ENCODE results near the gene GIMAP5. TPM values are rescaled to one million over a fixed set of nuclear protein-coding genes. Genes with fewer than 3 reads are reported as not detected.

Gene GIMAP5
- total and polyA plus RNA-seq, 10 of the 15 experiments (the other 5 are each of a cell fraction or from before 2014, with no cell fraction given), result 3.7 to 9.1 (median 6.7) TPM

DNA sequence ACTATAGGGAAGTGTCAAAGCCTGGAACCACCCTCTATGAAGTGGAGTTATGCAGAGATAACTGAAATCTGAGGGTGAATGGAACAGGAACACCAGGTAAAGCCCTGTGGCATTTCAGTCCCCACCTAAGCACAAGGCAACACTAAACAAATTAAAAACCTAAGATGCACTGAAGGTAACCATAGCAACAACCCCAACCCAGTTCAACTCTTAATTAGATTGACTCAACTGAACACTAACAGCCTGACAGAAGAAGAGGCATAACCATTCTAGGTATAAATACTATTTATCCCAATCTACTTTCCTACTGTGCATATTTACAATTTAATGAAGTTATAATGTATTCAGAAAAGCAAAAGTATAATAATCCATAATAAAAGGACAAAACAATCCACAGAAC lies 9.2 kb upstream of the GIMAP5 start:
- Histone ChIP-seq H3K79me2 (ENCODE audit: control insufficient read depth, insufficient read depth, low read length) (no peaks in the 10 kb centered on the region), H3K4me1 (ENCODE audit: control insufficient read depth, insufficient read depth, low read length) (peaks cover 4% of the 10 kb centered on the region), H3K27me3 (replicated peaks in 1 of 2; ENCODE audit: control insufficient read depth in 2 of 2, insufficient read depth in 2 of 2, low read length in 1 of 2) (no peaks in the 10 kb centered on the region), H3K27ac (ENCODE audit: control insufficient read depth, insufficient read depth) (no peak overlapping the region), H2AFZ (ENCODE audit: control insufficient read depth, low read depth, low read length) (no peak overlapping the region), H3K9me3 (replicated peaks; ENCODE audit: control insufficient read depth, insufficient read depth, low read length) (peaks cover 2% of the 10 kb centered on the region; the same call in 2 of the 3 replicates), H3K9ac (ENCODE audit: control insufficient read depth, insufficient read depth, low read length) (no peak overlapping the region), H4K20me1 (ENCODE audit: control insufficient read depth, insufficient read depth) (no peaks in the 10 kb centered on the region), H3K36me3 (ENCODE audit: control insufficient read depth in 2 of 2, insufficient read depth in 2 of 2, low read length in 1 of 2) (no peaks in the 10 kb centered on the region), H3K4me3 (no peak overlapping the region), H3K4me2 (ENCODE audit: control insufficient read depth, insufficient read depth) (no peak overlapping the region)
- intact Hi-C loops (cut with micrococcal nuclease; ENCODE audit: unreplicated experiment) (no loop called here), in situ Hi-C loops (cut with MboI) (no loop called here)
- no TSS peak for BruUV-seq (replicated peaks)
- CTCF ChIA-PET, result no interaction called here
- DNase-seq (ENCODE audit: low read depth, low spot score) (no peak), FAIRE-seq (no peak), ATAC-seq (no peak)
- TF ChIP-seq SMC3 (IDR thresholded peaks at IDR 0.05; ENCODE audit: borderline replicate concordance, low read length), result no peak
- TF ChIP-seq, protein P1, sequence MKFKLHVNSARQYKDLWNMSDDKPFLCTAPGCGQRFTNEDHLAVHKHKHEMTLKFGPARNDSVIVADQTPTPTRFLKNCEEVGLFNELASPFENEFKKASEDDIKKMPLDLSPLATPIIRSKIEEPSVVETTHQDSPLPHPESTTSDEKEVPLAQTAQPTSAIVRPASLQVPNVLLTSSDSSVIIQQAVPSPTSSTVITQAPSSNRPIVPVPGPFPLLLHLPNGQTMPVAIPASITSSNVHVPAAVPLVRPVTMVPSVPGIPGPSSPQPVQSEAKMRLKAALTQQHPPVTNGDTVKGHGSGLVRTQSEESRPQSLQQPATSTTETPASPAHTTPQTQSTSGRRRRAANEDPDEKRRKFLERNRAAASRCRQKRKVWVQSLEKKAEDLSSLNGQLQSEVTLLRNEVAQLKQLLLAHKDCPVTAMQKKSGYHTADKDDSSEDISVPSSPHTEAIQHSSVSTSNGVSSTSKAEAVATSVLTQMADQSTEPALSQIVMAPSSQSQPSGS (IDR thresholded peaks at IDR 0.05; ENCODE audit: low read length), result no peak
- TF ChIP-seq, protein P2, sequence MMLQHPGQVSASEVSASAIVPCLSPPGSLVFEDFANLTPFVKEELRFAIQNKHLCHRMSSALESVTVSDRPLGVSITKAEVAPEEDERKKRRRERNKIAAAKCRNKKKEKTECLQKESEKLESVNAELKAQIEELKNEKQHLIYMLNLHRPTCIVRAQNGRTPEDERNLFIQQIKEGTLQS (IDR thresholded peaks at IDR 0.05; ENCODE audit: borderline replicate concordance, extremely low read depth, low read depth, low read length), result no peak
- TF ChIP-seq HDAC6 (IDR thresholded peaks at IDR 0.05; ENCODE audit: unreplicated experiment), result no peak
- no peak for TF ChIP-seq MEF2B (IDR thresholded peaks at IDR 0.05; ENCODE audit: partially characterized antibody, poor library complexity, severe bottlenecking)
- no peak for TF ChIP-seq ZSCAN29 (IDR thresholded peaks at IDR 0.05)
- TF ChIP-seq JUND (IDR thresholded peaks at IDR 0.05; ENCODE audit: low read depth, low read length), result no peak
- TF ChIP-seq NFXL1 (IDR thresholded peaks at IDR 0.05; ENCODE audit: borderline replicate concordance), result no peak
- TF ChIP-seq, protein P3, sequence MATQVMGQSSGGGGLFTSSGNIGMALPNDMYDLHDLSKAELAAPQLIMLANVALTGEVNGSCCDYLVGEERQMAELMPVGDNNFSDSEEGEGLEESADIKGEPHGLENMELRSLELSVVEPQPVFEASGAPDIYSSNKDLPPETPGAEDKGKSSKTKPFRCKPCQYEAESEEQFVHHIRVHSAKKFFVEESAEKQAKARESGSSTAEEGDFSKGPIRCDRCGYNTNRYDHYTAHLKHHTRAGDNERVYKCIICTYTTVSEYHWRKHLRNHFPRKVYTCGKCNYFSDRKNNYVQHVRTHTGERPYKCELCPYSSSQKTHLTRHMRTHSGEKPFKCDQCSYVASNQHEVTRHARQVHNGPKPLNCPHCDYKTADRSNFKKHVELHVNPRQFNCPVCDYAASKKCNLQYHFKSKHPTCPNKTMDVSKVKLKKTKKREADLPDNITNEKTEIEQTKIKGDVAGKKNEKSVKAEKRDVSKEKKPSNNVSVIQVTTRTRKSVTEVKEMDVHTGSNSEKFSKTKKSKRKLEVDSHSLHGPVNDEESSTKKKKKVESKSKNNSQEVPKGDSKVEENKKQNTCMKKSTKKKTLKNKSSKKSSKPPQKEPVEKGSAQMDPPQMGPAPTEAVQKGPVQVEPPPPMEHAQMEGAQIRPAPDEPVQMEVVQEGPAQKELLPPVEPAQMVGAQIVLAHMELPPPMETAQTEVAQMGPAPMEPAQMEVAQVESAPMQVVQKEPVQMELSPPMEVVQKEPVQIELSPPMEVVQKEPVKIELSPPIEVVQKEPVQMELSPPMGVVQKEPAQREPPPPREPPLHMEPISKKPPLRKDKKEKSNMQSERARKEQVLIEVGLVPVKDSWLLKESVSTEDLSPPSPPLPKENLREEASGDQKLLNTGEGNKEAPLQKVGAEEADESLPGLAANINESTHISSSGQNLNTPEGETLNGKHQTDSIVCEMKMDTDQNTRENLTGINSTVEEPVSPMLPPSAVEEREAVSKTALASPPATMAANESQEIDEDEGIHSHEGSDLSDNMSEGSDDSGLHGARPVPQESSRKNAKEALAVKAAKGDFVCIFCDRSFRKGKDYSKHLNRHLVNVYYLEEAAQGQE (IDR thresholded peaks at IDR 0.05; ENCODE audit: low read depth, low read length), result no peak
- no peak for TF ChIP-seq CHD2 (IDR thresholded peaks at IDR 0.05; ENCODE audit: borderline replicate concordance, low read depth, low read length)
- no peak for TF ChIP-seq PAX5 (IDR thresholded peaks at IDR 0.05; ENCODE audit: borderline replicate concordance, low read depth, low read length)
- SMC1A ChIA-PET (ENCODE audit: uncharacterized antibody, unreplicated experiment), result interaction anchor here (0.7 kb wide), 1 partner anchor 167 kb away, joined by 3 read pairs; no protein-coding TSS in a partner anchor
- POLR2A ChIA-PET, result no interaction called here
- RAD21 ChIA-PET (ENCODE audit: unreplicated experiment), result no interaction called here
